Central memory CD8-positive, alpha-beta T cell (primary cell): ENCODE results near the gene TMEM38B.
"Not testable (repeated sequence)": the region's sequence is repeated elsewhere in the genome, so short reads cannot be mapped to it uniquely, and the experiment has no call there.

Experiments
- ATAC-seq: fragments of 150-1000 bp; cut with Tn5 transposase; replicated peaks from 2 replicates; pipeline ENCODE4 v1.10.0; 2022; ENCODE audit warnings: mild to moderate bottlenecking, moderate FRiP score, moderate number of reproducible peaks; ENCODE audit not compliant: poor library complexity, severe bottlenecking; ENCODE audit errors: extremely low read depth
- DNase-seq, 2 donors: peaks; one replicate each; pipeline ENCODE4 v3.0.0; 2021; ENCODE audit warnings: low spot score in 2 of 2
- H3K27ac Mint-ChIP-seq: one replicate; pipeline ENCODE4 v1.8.0; 2022; ENCODE audit warnings: low read depth, mild to moderate bottlenecking, moderate library complexity, mixed read lengths
- H3K27me3 Mint-ChIP-seq: one replicate; pipeline ENCODE4 v1.8.0; 2022; ENCODE audit warnings: mixed read lengths
- H3K36me3 Mint-ChIP-seq: one replicate; pipeline ENCODE4 v1.8.0; 2022; ENCODE audit warnings: mild to moderate bottlenecking, moderate library complexity, mixed read lengths; ENCODE audit not compliant: insufficient read depth
- H3K4me1 Mint-ChIP-seq: one replicate; pipeline ENCODE4 v1.8.0; 2022; ENCODE audit warnings: mixed read lengths
- H3K4me3 Mint-ChIP-seq: one replicate; pipeline ENCODE4 v1.8.0; 2022; ENCODE audit warnings: mild to moderate bottlenecking, moderate library complexity, mixed read lengths
- H3K9me3 Mint-ChIP-seq: one replicate; pipeline ENCODE4 v1.8.0; 2022; ENCODE audit warnings: mixed read lengths

TMEM38B gene

GRCh38 chr9:105712297-105712696 is 18.0 kb downstream of the TMEM38B start:
- DNase-seq (no peak), ATAC-seq (no peak)
- Mint-ChIP-seq H3K4me3 (no peak overlapping the region), H3K9me3 (no peaks in the 10 kb centered on the region), H3K4me1 (peaks cover 7% of the 10 kb centered on the region), H3K36me3 (peaks cover 6% of the 10 kb centered on the region), H3K27ac (no peak overlapping the region), H3K27me3 (no peaks in the 10 kb centered on the region)

GRCh38 chr9:105712773-105713172 is 18.4 kb downstream of the TMEM38B start:
- no peaks in the 10 kb centered on the region for H3K9me3 Mint-ChIP-seq
- H3K27ac Mint-ChIP-seq = no peak overlapping the region
- DNase-seq (no peak), ATAC-seq (no peak)
- H3K36me3 Mint-ChIP-seq = peaks cover 6% of the 10 kb centered on the region
- H3K4me1 Mint-ChIP-seq = peaks cover 7% of the 10 kb centered on the region
- no peak overlapping the region for H3K4me3 Mint-ChIP-seq
- no peaks in the 10 kb centered on the region for H3K27me3 Mint-ChIP-seq

GRCh38 chr9:105713260-105714019 is 19.1 kb downstream of the TMEM38B start:
- ATAC-seq (no peak), DNase-seq (no peak)
- Mint-ChIP-seq H3K4me3 (no peak overlapping the region), H3K36me3 (peaks cover 6% of the 10 kb centered on the region), H3K9me3 (no peaks in the 10 kb centered on the region), H3K27ac (no peak overlapping the region), H3K27me3 (no peaks in the 10 kb centered on the region), H3K4me1 (peaks cover 5% of the 10 kb centered on the region)

GRCh38 chr9:105714020-105714331 is 19.6 kb downstream of the TMEM38B start:
- ATAC-seq = no peak
- Mint-ChIP-seq H3K4me3 (no peak overlapping the region), H3K27ac (no peak overlapping the region), H3K9me3 (no peaks in the 10 kb centered on the region), H3K36me3 (peaks cover 7% of the 10 kb centered on the region), H3K4me1 (no peaks in the 10 kb centered on the region), H3K27me3 (no peaks in the 10 kb centered on the region)
- no peak for DNase-seq

GRCh38 chr9:105716146-105716545 is 21.8 kb downstream of the TMEM38B start:
- H3K27ac Mint-ChIP-seq = no peak overlapping the region
- ATAC-seq (no peak), DNase-seq (no peak)
- no peaks in the 10 kb centered on the region for H3K9me3 Mint-ChIP-seq
- H3K27me3 Mint-ChIP-seq = no peaks in the 10 kb centered on the region
- peaks cover 4% of the 10 kb centered on the region for H3K36me3 Mint-ChIP-seq
- H3K4me3 Mint-ChIP-seq = no peak overlapping the region
- no peaks in the 10 kb centered on the region for H3K4me1 Mint-ChIP-seq

- no peak for DNase-seq
- H3K4me3 Mint-ChIP-seq = no peak overlapping the region
- no peaks in the 10 kb centered on the region for H3K4me1 Mint-ChIP-seq
- H3K27me3 Mint-ChIP-seq = no peaks in the 10 kb centered on the region
- peaks cover 3% of the 10 kb centered on the region for H3K36me3 Mint-ChIP-seq
- no peaks in the 10 kb centered on the region for H3K9me3 Mint-ChIP-seq
- no peak for ATAC-seq
- no peak overlapping the region for H3K27ac Mint-ChIP-seq
Observed at GRCh38 chr9:105722099-105722498, 27.8 kb downstream of the TMEM38B start.

- DNase-seq (no peak), ATAC-seq (no peak)
- H3K36me3 Mint-ChIP-seq = no peaks in the 10 kb centered on the region
- no peak overlapping the region for H3K27ac Mint-ChIP-seq
- H3K9me3 Mint-ChIP-seq = no peaks in the 10 kb centered on the region
- no peak overlapping the region for H3K4me3 Mint-ChIP-seq
- H3K4me1 Mint-ChIP-seq = no peaks in the 10 kb centered on the region
- H3K27me3 Mint-ChIP-seq = no peaks in the 10 kb centered on the region
Observed at GRCh38 chr9:105725370-105725769, 31.0 kb downstream of the TMEM38B start.

GRCh38 chr9:105728230-105728629 is 33.9 kb downstream of the TMEM38B start:
- not testable (repeated sequence) for H3K9me3 Mint-ChIP-seq, H3K36me3 Mint-ChIP-seq, H3K27me3 Mint-ChIP-seq

GRCh38 chr9:105731420-105731819 is 37.1 kb downstream of the TMEM38B start:
- H3K27me3 Mint-ChIP-seq, H3K36me3 Mint-ChIP-seq, H3K27ac Mint-ChIP-seq, H3K4me3 Mint-ChIP-seq, DNase-seq, ATAC-seq, H3K4me1 Mint-ChIP-seq: not testable (repeated sequence)
- H3K9me3 Mint-ChIP-seq = peaks cover 14% of the 10 kb centered on the region

More at GRCh38 chr9:105728230-105728629, 33.9 kb downstream of the TMEM38B start:
- DNase-seq, H3K4me1 Mint-ChIP-seq, H3K4me3 Mint-ChIP-seq, H3K27ac Mint-ChIP-seq, ATAC-seq: not testable (repeated sequence)

- H3K4me1 Mint-ChIP-seq = no peaks in the 10 kb centered on the region
- DNase-seq (no peak), ATAC-seq (no peak)
- peaks cover 6% of the 10 kb centered on the region for H3K36me3 Mint-ChIP-seq
- no peaks in the 10 kb centered on the region for H3K27me3 Mint-ChIP-seq
- H3K4me3 Mint-ChIP-seq = no peak overlapping the region
- no peak overlapping the region for H3K27ac Mint-ChIP-seq
- H3K9me3 Mint-ChIP-seq = peaks cover 18% of the 10 kb centered on the region
Observed at GRCh38 chr9:105735366-105735765, 41.0 kb downstream of the TMEM38B start.

- H3K36me3 Mint-ChIP-seq = peaks cover 8% of the 10 kb centered on the region
Observed at GRCh38 chr9:105737205-105737604, 42.9 kb downstream of the TMEM38B start.

GRCh38 chr9:105742088-105742487 is 47.7 kb downstream of the TMEM38B start:
- ATAC-seq (no peak), DNase-seq (no peak)
- Mint-ChIP-seq H3K27me3 (no peaks in the 10 kb centered on the region), H3K36me3 (peaks cover 6% of the 10 kb centered on the region), H3K9me3 (no peaks in the 10 kb centered on the region), H3K27ac (no peak overlapping the region), H3K4me1 (no peaks in the 10 kb centered on the region), H3K4me3 (no peak overlapping the region)

More at GRCh38 chr9:105737205-105737604, 42.9 kb downstream of the TMEM38B start:
- Mint-ChIP-seq H3K4me1 (no peaks in the 10 kb centered on the region), H3K27me3 (no peaks in the 10 kb centered on the region), H3K4me3 (no peak overlapping the region), H3K9me3 (peaks cover 18% of the 10 kb centered on the region), H3K27ac (no peak overlapping the region)
- DNase-seq = no peak
- no peak for ATAC-seq

- H3K36me3 Mint-ChIP-seq, H3K9me3 Mint-ChIP-seq, H3K27me3 Mint-ChIP-seq, H3K4me3 Mint-ChIP-seq, H3K27ac Mint-ChIP-seq, ATAC-seq, H3K4me1 Mint-ChIP-seq, DNase-seq: not testable (repeated sequence)
Observed at GRCh38 chr9:105747325-105747724, 53.0 kb downstream of the TMEM38B start.
